ENCODE data around the gene SNORC. TPM values are rescaled to one million over a fixed set of nuclear protein-coding genes. Genes with fewer than 3 reads are reported as not detected.
"Not testable (repeated sequence)": the region's sequence is repeated elsewhere in the genome, so short reads cannot be mapped to it uniquely, and the experiment has no call there.

The SNORC gene
- total RNA-seq: 1 to 10 TPM; 1.2 to 1.7 (median 1.4) TPM

DNA sequence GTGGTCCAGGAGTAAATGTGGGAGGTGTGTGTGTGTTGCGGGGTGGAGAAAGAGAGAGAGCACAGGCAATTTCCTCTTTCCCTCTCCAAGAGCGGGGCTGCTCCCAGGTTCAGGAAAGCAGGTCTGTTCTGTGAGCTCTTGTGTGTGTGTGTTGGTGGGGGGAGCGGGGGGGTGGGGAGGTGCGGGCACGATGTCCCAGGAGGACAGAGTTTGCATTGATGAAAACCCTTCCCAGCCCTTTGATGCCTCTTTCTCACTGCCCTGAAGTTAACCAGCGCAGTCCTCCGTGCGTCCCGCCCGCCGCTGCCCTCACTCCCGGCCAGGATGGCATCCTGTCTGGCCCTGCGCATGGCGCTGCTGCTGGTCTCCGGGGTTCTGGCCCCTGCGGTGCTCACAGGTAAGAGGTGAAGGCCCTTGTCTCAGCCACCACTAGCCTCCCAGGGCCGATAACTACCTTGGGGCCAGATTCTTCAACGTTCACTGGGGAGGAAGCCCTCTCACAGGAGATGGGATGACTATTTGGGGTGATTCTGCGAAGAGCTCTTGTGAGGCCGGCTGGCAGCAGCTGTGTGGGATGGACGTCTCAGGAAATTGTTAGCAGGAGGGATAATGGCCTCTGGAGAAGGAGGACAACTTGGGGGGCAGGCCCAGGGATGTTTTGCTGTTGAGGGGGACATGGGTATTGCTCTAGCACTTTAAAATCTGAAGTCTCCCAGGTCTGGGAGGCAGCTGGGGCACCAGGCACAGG is at the start of gene SNORC:
Gene SNORC, plus strand, starts transcription at position 247 of the 748 bp plus-strand sequence. Its CDS starts 78 bp downstream, at position 325.
- ATAC-seq (no peak), DNase-seq (no peak)
- peaks cover 16% of the 10 kb centered on the region for H3K27me3 Mint-ChIP-seq (ENCODE audit: low read depth)
- H3K9me3 Mint-ChIP-seq: no peaks in the 10 kb centered on the region
- peaks cover 2% of the 10 kb centered on the region for H3K4me1 Mint-ChIP-seq (ENCODE audit: low read depth)
- no peaks in the 10 kb centered on the region for H3K36me3 Mint-ChIP-seq (ENCODE audit: insufficient read depth)
- H3K4me3 Mint-ChIP-seq: no peak within 1 kb of the TSS

- DNase-seq: no peak
- H3K27me3 Mint-ChIP-seq (ENCODE audit: low read depth): no peaks in the 10 kb centered on the region
- peaks cover 6% of the 10 kb centered on the region for H3K4me1 Mint-ChIP-seq (ENCODE audit: low read depth)
- H3K4me3 Mint-ChIP-seq: no peak overlapping the region
- H3K9me3 Mint-ChIP-seq: peaks cover 4% of the 10 kb centered on the region
- H3K36me3 Mint-ChIP-seq (ENCODE audit: insufficient read depth): peaks cover 58% of the 10 kb centered on the region
- no peak for ATAC-seq
Observed at GRCh38 chr2:232829988-232830387, 40.1 kb upstream of the SNORC start.

GRCh38 chr2:232831496-232831895 is 38.6 kb upstream of the SNORC start:
- DNase-seq: no peak
- no peaks in the 10 kb centered on the region for H3K9me3 Mint-ChIP-seq
- no peak overlapping the region for H3K4me3 Mint-ChIP-seq
- no peak for ATAC-seq
- peaks cover 53% of the 10 kb centered on the region for H3K36me3 Mint-ChIP-seq (ENCODE audit: insufficient read depth)
- peaks cover 6% of the 10 kb centered on the region for H3K4me1 Mint-ChIP-seq (ENCODE audit: low read depth)
- no peaks in the 10 kb centered on the region for H3K27me3 Mint-ChIP-seq (ENCODE audit: low read depth)

- H3K36me3 Mint-ChIP-seq (ENCODE audit: insufficient read depth): peaks cover 50% of the 10 kb centered on the region
- no peak overlapping the region for H3K4me3 Mint-ChIP-seq
Observed at GRCh38 chr2:232833830-232834229, 36.2 kb upstream of the SNORC start.

DNA sequence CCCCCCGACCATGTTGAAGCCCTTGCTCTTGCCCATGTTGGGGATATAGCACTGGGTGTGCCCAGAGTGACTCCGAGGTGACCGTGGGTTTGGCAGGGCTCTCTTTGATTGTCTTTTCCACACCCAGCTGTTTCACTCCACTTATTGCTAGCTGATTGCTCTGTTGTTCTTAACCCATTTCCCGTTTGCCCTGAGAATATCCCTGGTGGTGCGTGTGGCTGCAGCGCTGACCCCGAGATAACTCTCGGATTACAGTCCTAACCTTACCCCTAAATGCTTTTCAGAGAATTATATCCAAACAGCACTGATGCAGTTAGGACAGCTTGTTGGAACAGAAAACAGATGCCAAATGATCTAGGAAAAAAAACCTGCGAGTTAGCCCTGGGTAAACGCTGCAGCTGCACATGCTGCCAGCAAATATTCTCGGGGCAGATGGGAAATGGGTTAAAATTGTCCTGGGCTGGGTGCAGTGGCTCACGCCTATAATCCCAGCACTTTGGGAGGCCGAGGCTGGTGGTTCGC is 34.3 kb upstream of the SNORC start:
- Mint-ChIP-seq H3K9me3 (no peaks in the 10 kb centered on the region), H3K4me3 (no peak overlapping the region), H3K36me3 (ENCODE audit: insufficient read depth) (peaks cover 61% of the 10 kb centered on the region), H3K4me1 (ENCODE audit: low read depth) (peaks cover 33% of the 10 kb centered on the region), H3K27me3 (ENCODE audit: low read depth) (no peaks in the 10 kb centered on the region)
- DNase-seq: no peak
- ATAC-seq: no peak

More at GRCh38 chr2:232833830-232834229, 36.2 kb upstream of the SNORC start:
- ATAC-seq (no peak), DNase-seq (no peak)
- Mint-ChIP-seq H3K9me3 (no peaks in the 10 kb centered on the region), H3K27me3 (ENCODE audit: low read depth) (no peaks in the 10 kb centered on the region), H3K4me1 (ENCODE audit: low read depth) (peaks cover 23% of the 10 kb centered on the region)

DNA sequence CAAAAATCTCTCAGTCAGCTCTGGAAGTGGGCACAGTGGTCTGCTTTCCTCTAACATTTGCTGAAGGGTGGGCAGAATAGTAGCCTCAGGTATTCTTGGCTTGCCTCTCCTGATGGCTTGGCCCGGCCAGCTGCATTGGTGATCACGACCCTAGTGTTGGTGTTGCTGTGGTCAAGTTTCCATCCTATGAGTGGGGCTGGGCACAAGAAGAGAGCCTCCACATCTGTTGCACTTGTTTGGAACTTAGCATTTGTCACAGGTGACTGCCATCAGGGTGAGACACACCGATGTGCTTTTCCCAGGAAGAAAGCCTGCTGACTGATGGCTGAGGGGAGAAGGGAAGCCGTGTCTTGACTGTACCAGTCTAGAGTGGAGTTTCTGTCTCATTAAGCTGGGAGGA is 33.1 kb upstream of the SNORC start:
- H3K4me3 Mint-ChIP-seq: no peak overlapping the region
- DNase-seq: no peak
- no peak for ATAC-seq
- H3K36me3 Mint-ChIP-seq (ENCODE audit: insufficient read depth): peaks cover 52% of the 10 kb centered on the region
- H3K4me1 Mint-ChIP-seq (ENCODE audit: low read depth): peaks cover 33% of the 10 kb centered on the region
- no peaks in the 10 kb centered on the region for H3K9me3 Mint-ChIP-seq
- H3K27me3 Mint-ChIP-seq (ENCODE audit: low read depth): no peaks in the 10 kb centered on the region

GRCh38 chr2:232838406-232838874 is 31.6 kb upstream of the SNORC start:
- Mint-ChIP-seq H3K36me3 (ENCODE audit: insufficient read depth) (peaks cover 50% of the 10 kb centered on the region), H3K4me1 (ENCODE audit: low read depth) (peaks cover 31% of the 10 kb centered on the region), H3K9me3 (no peaks in the 10 kb centered on the region), H3K27me3 (ENCODE audit: low read depth) (no peaks in the 10 kb centered on the region), H3K4me3 (no peak overlapping the region)
- peak; percentile 83 to 86 for ATAC-seq
- DNase-seq: peak; percentile 55

DNA sequence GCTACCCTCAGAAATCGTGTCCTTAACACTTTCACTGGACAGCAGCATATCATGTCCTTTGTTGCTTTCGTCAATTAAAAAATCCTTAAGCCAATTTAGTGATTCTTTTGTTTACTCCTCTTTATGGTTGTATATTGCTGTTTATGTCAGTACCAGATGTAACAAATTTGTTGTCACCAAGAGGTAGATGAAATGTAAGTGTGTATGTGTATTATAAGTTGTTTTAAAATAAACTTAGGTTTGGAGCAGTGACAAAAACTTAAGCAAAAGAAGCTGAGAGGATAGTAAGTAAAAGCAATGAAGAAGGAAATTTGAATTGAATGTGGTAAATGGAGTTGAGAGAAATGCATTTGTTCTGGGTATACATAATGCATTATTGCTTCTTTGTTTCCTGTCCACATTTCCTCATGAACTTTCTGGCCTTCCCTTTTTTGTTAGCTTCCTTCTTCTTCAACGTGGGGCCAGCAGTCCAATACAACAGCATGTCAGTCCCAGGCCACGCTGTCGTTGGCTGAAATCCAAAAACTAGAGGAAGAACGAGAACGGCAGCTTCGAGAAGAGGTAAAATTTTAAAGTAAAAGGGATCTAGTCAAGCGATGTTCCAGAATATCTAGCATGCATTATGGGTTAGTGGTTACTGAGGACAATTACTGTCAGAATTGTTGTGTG is 30.5 kb upstream of the SNORC start:
- Mint-ChIP-seq H3K36me3 (ENCODE audit: insufficient read depth) (peaks cover 50% of the 10 kb centered on the region), H3K27me3 (ENCODE audit: low read depth) (no peaks in the 10 kb centered on the region), H3K9me3 (no peaks in the 10 kb centered on the region), H3K4me1 (ENCODE audit: low read depth) (peaks cover 31% of the 10 kb centered on the region), H3K4me3 (no peak overlapping the region)
- DNase-seq: no peak
- no peak for ATAC-seq

DNA sequence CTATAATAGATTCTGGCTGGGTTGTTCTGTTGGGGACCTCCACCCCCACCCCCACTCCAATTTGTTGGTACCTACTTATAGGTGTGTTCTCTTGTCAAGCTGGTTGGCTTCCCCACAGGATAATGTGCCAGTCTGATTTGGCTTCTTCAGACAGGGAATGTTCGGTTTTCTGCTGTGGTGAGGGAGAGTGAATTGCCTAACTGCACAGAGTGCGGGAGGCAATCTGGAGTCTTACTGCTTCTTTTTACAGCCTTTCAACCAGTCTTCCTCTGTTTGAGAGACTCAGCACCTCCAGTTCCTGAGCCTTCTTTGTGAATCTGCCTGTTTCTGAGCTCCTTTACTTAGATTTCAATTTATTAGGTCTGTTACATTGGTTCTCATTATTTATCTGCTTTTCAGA is 27.4 kb upstream of the SNORC start:
- Mint-ChIP-seq H3K36me3 (ENCODE audit: insufficient read depth) (peaks cover 44% of the 10 kb centered on the region), H3K4me3 (no peak overlapping the region), H3K4me1 (ENCODE audit: low read depth) (peaks cover 21% of the 10 kb centered on the region), H3K9me3 (no peaks in the 10 kb centered on the region), H3K27me3 (ENCODE audit: low read depth) (no peaks in the 10 kb centered on the region)
- no peak for ATAC-seq
- DNase-seq: no peak

DNA sequence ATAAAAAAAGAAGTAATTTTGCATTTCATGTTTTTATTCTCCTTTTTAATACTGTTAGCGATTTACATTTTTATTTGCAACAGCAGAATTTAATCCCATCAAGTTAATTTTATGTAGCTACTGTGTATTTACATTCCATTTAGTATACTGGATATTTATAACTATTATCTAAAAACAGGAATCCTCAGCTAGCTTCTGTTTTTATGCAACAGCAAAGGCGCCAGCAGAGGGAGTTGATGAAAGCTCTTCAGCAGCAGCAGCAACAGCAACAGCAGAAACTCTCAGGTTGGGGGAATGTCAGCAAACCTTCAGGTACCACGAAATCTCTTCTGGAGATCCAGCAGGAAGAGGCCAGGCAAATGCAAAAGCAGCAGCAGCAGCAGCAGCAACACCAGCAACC is 26.2 kb upstream of the SNORC start:
- ATAC-seq (no peak), DNase-seq (no peak)
- Mint-ChIP-seq H3K36me3 (ENCODE audit: insufficient read depth) (peaks cover 53% of the 10 kb centered on the region), H3K27me3 (ENCODE audit: low read depth) (no peaks in the 10 kb centered on the region), H3K9me3 (no peaks in the 10 kb centered on the region), H3K4me3 (no peak overlapping the region), H3K4me1 (ENCODE audit: low read depth) (peaks cover 10% of the 10 kb centered on the region)

- DNase-seq: no peak
- H3K36me3 Mint-ChIP-seq (ENCODE audit: insufficient read depth): peaks cover 49% of the 10 kb centered on the region
- no peak overlapping the region for H3K4me3 Mint-ChIP-seq
- H3K9me3 Mint-ChIP-seq: no peaks in the 10 kb centered on the region
- no peak for ATAC-seq
- no peaks in the 10 kb centered on the region for H3K4me1 Mint-ChIP-seq (ENCODE audit: low read depth)
- H3K27me3 Mint-ChIP-seq (ENCODE audit: low read depth): no peaks in the 10 kb centered on the region
Observed at GRCh38 chr2:232846055-232846454, 24.0 kb upstream of the SNORC start.

DNA sequence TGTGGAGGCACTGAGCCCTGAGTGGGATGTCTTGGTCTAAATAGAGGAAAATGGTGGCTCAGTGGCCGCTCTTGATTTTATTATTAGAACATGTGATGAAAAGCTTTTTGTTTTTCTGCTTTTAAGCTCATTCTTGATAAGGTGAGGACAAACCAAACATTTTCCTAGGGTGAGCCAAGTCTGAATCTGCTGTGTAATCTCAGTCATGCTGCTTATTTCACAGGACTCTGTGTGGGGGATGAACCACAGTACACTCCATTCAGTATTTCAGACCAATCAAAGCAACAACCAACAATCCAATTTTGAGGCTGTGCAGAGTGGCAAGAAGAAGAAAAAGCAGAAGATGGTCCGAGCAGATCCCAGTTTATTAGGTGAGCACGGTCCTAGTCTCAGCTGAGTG is 20.0 kb upstream of the SNORC start:
- ATAC-seq (no peak), DNase-seq (no peak)

DNA sequence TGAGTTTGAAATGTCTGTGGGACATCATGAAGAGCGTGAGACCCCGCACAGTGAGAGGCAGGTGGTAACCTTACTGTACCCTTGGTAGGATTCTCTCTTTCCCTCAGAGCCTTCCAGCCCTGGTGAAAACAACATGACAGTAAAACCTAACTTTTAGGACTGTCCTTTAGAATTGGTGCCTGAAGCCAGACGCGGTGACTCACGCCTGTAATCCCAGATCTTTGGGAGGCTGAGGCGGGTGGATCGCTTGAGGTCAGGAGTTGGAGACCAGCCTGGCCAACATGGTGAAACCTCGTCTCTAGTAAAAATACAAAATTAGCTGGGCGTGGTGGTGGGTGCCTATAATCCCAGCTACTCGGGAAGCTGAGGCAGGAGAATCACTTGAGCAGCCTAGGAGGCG is 18.0 kb upstream of the SNORC start:
- not testable (repeated sequence) for ATAC-seq

More for the DNA sequence above, 20.0 kb upstream of the SNORC start:
- Mint-ChIP-seq H3K4me1 (ENCODE audit: low read depth) (peaks cover 2% of the 10 kb centered on the region), H3K36me3 (ENCODE audit: insufficient read depth) (peaks cover 51% of the 10 kb centered on the region), H3K27me3 (ENCODE audit: low read depth) (no peaks in the 10 kb centered on the region), H3K9me3 (no peaks in the 10 kb centered on the region), H3K4me3 (no peak overlapping the region)

DNA sequence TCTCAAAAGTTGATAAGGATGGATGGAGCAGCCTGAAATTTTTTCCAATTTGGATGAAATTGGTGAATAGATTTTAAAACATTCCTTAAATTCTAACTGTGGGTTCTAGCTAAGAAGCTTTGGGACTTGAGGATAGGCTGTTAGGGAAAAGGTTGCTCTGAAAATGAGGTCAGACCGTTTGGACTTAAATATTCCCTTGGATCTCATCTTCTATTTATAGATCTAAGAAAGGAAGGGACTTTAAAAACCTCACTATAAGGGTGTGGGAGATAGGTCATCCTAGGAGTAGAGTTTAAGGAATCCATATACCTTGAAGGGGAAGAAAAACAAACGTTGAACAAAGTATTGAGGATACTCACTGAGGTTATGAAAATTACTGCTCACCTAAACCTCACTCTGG is 17.4 kb upstream of the SNORC start:
- Mint-ChIP-seq H3K27me3 (ENCODE audit: low read depth) (no peaks in the 10 kb centered on the region), H3K4me3 (no peak overlapping the region), H3K9me3 (no peaks in the 10 kb centered on the region), H3K36me3 (ENCODE audit: insufficient read depth) (peaks cover 48% of the 10 kb centered on the region), H3K4me1 (ENCODE audit: low read depth) (peaks cover 2% of the 10 kb centered on the region)
- no peak for DNase-seq
- ATAC-seq: no peak

More for the DNA sequence above, 18.0 kb upstream of the SNORC start:
- peaks cover 47% of the 10 kb centered on the region for H3K36me3 Mint-ChIP-seq (ENCODE audit: insufficient read depth)
- DNase-seq; H3K9me3 Mint-ChIP-seq; H3K4me1 Mint-ChIP-seq (ENCODE audit: low read depth); H3K4me3 Mint-ChIP-seq; H3K27me3 Mint-ChIP-seq (ENCODE audit: low read depth): not testable (repeated sequence)

- ATAC-seq: no peak
- Mint-ChIP-seq H3K27me3 (ENCODE audit: low read depth) (no peaks in the 10 kb centered on the region), H3K4me3 (no peak overlapping the region), H3K36me3 (ENCODE audit: insufficient read depth) (peaks cover 45% of the 10 kb centered on the region), H3K9me3 (no peaks in the 10 kb centered on the region), H3K4me1 (ENCODE audit: low read depth) (peaks cover 2% of the 10 kb centered on the region)
- DNase-seq: no peak
Observed at GRCh38 chr2:232854082-232854481, 16.0 kb upstream of the SNORC start.

Data from activated T-cell treated with anti-CD3 and anti-CD28 coated beads, Interleukin-2, amount 50 U/mL, for 4 hours (primary cell).